HL-60 (cell line): ENCODE measurements around the gene IL1RAPL1.

ENCODE experiments used
- DNase-seq, 2 experiments: peaks; one replicate each; pipeline ENCODE4 v3.0.0-alpha.2; 2010 to 2020; ENCODE audit warnings: low read depth in 1 of 2, low spot score in 1 of 2
- H3K27ac ChIP-seq: fragments of 250-450 bp; sonication (Bioruptor Pico); replicated peaks from 2 replicates; pipeline ENCODE4 v1.5.1; 2020; ENCODE audit warnings: mild to moderate bottlenecking, moderate library complexity
- H3K27me3 ChIP-seq: fragments of 250-450 bp; sonication (Bioruptor Pico); 2 replicates; pipeline ENCODE4 v1.5.1; 2021; ENCODE audit warnings: mild to moderate bottlenecking, moderate library complexity; ENCODE audit not compliant: insufficient read depth, poor library complexity, severe bottlenecking
- H3K4me3 ChIP-seq: replicated peaks from 2 replicates; pipeline ENCODE4 v1.5.1; 2011; ENCODE audit warnings: mild to moderate bottlenecking, control low read depth, low read length; ENCODE audit not compliant: insufficient read depth
- CTCF ChIP-seq: IDR thresholded peaks from one replicate; pipeline ENCODE4 v1.5.1; 2011; ENCODE audit warnings: low read length, control low read depth, inconsistent platforms; ENCODE audit not compliant: insufficient read depth
- GABPA ChIP-seq: IDR thresholded peaks from 2 replicates; pipeline ENCODE4 v1.6.1; 2012; ENCODE audit warnings: low read depth
- POLR2AphosphoS5 ChIP-seq: IDR thresholded peaks from 2 replicates; pipeline ENCODE4 v1.6.1; 2012; ENCODE audit warnings: low read depth
- SPI1 ChIP-seq: IDR thresholded peaks from 2 replicates; pipeline ENCODE4 v1.6.1; 2012; ENCODE audit warnings: low read depth, mild to moderate bottlenecking, borderline replicate concordance
- TF ChIP-seq, protein P1 (sequence below): IDR thresholded peaks from 2 replicates; pipeline ENCODE4 v1.6.1; 2012; ENCODE audit warnings: low read depth; ENCODE audit not compliant: insufficient replicate concordance

The IL1RAPL1 gene

DNA sequence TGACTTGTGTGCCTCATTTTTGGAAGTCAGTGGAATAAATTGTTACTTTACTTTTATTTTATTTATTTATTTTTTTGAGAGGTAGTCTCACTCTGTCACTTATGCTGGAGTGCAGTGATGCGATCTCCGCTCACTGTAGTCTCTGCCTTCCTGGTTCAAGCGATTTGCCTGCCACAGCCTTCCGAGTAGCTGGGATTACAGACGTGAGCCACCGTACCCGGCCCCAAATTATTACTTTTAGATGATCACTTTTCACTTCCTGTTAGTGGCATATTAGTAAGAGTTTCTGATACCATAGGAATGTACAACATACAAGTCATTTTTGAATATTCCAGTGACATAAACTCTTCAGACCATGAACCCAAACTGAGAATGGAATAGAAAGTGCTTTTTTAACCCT is 1017.1 kb downstream of the IL1RAPL1 start:
- H3K4me3 ChIP-seq: no peak overlapping the region
- no peak for TF ChIP-seq CTCF
- no peak for TF ChIP-seq SPI1
- no peak for TF ChIP-seq GABPA
- TF ChIP-seq POLR2AphosphoS5: no peak
- TF ChIP-seq, protein P1, sequence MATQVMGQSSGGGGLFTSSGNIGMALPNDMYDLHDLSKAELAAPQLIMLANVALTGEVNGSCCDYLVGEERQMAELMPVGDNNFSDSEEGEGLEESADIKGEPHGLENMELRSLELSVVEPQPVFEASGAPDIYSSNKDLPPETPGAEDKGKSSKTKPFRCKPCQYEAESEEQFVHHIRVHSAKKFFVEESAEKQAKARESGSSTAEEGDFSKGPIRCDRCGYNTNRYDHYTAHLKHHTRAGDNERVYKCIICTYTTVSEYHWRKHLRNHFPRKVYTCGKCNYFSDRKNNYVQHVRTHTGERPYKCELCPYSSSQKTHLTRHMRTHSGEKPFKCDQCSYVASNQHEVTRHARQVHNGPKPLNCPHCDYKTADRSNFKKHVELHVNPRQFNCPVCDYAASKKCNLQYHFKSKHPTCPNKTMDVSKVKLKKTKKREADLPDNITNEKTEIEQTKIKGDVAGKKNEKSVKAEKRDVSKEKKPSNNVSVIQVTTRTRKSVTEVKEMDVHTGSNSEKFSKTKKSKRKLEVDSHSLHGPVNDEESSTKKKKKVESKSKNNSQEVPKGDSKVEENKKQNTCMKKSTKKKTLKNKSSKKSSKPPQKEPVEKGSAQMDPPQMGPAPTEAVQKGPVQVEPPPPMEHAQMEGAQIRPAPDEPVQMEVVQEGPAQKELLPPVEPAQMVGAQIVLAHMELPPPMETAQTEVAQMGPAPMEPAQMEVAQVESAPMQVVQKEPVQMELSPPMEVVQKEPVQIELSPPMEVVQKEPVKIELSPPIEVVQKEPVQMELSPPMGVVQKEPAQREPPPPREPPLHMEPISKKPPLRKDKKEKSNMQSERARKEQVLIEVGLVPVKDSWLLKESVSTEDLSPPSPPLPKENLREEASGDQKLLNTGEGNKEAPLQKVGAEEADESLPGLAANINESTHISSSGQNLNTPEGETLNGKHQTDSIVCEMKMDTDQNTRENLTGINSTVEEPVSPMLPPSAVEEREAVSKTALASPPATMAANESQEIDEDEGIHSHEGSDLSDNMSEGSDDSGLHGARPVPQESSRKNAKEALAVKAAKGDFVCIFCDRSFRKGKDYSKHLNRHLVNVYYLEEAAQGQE: no peak
- no peak for DNase-seq
- H3K27ac ChIP-seq: no peak overlapping the region
- no peaks in the 10 kb centered on the region for H3K27me3 ChIP-seq

DNA sequence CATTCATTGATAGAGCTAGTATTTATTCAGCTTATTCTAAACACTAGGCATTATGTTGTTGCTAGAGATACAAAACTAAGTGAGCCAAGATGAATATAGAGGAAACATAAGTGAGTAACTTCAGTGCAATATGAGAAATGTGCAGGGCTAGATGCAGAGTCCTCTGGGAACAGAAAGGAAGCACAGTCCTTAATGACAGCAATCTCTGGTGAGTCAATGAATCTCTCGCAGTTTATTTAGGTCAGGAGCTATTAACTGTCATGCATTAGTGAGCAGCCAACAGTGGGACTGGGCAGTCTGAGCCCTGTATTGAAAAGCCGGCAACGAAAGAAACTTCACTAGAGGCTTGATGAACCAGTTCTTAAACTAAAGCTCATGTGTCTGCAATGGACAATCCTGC is 1030.0 kb downstream of the IL1RAPL1 start:
- no peaks in the 10 kb centered on the region for H3K27me3 ChIP-seq
- H3K4me3 ChIP-seq: no peak overlapping the region
- no peak for DNase-seq
- H3K27ac ChIP-seq: no peak overlapping the region
- no peak for TF ChIP-seq SPI1
- TF ChIP-seq, protein P1: no peak
- TF ChIP-seq CTCF: no peak
- TF ChIP-seq GABPA: no peak
- TF ChIP-seq POLR2AphosphoS5: no peak

GRCh38 chrX:29617725-29618124 is 1030.5 kb downstream of the IL1RAPL1 start:
- Histone ChIP-seq H3K27me3 (no peaks in the 10 kb centered on the region), H3K27ac (no peak overlapping the region), H3K4me3 (no peak overlapping the region)
- TF ChIP-seq, protein P1: no peak
- no peak for TF ChIP-seq GABPA
- no peak for TF ChIP-seq SPI1
- no peak for TF ChIP-seq CTCF
- TF ChIP-seq POLR2AphosphoS5: no peak
- DNase-seq: no peak
